Neural cell (in vitro differentiated cells): Measurements from ENCODE around the gene SLC25A18.

ENCODE experiments used
- POLR2AphosphoS5 ChIP-seq: IDR thresholded peaks from 2 replicates; pipeline ENCODE4 v1.6.1; 2012
- REST ChIP-seq: IDR thresholded peaks from 2 replicates; pipeline ENCODE4 v1.6.1; 2012; ENCODE audit warnings: borderline replicate concordance
- SMC3 ChIP-seq: fragments of 450-650 bp; conservative IDR thresholded peaks from 2 replicates; pipeline ENCODE4 v1.6.1; 2014; ENCODE audit warnings: antibody characterized with exemption, mild to moderate bottlenecking, moderate library complexity; ENCODE audit not compliant: poor library complexity

- no peak for TF ChIP-seq POLR2AphosphoS5
- no peak for TF ChIP-seq SMC3
- no peak for TF ChIP-seq REST
These were observed 24.3 kb downstream of the SLC25A18 start for GRCh38 chr22:17587629-17588028.
